Neural cell (in vitro differentiated cells): ENCODE results near the gene PVALEF. TPM values are rescaled to one million over a fixed set of nuclear protein-coding genes. Genes with fewer than 3 reads are reported as not detected.

Experiments
- H2AFZ ChIP-seq: fragments of 200-600, 300-800 bp; sonication (generic), shearing (Covaris generic); 2 replicates; pipeline ENCODE4 v1.6.0; 2014; ENCODE audit warnings: low read depth, mild to moderate bottlenecking, antibody characterized with exemption, low read length, moderate library complexity
- H3F3A ChIP-seq: fragments of 200-600 bp; shearing (Covaris generic); 2 replicates; pipeline ENCODE4 v1.6.1; 2016; ENCODE audit warnings: mild to moderate bottlenecking, moderate library complexity, mixed read lengths, antibody characterized with exemption, low read length; ENCODE audit not compliant: insufficient read depth, poor library complexity, severe bottlenecking
- H3K27ac ChIP-seq: fragments of 200-600, 300-800 bp; sonication (generic), shearing (Covaris generic); 2 replicates; pipeline ENCODE4 v1.5.1; 2014; ENCODE audit warnings: mild to moderate bottlenecking, low read length, moderate library complexity
- H3K27me3 ChIP-seq: fragments of 300-800, 200-600 bp; sonication (generic), shearing (Covaris generic); 2 replicates; pipeline ENCODE4 v1.6.0; 2014; ENCODE audit warnings: mild to moderate bottlenecking, low read depth, low read length, moderate library complexity; ENCODE audit not compliant: insufficient read depth
- H3K36me3 ChIP-seq: fragments of 300-800, 200-600 bp; sonication (generic), shearing (Covaris generic); 2 replicates; pipeline ENCODE4 v1.5.1; 2014; ENCODE audit warnings: mild to moderate bottlenecking, antibody characterized with exemption, low read length, moderate library complexity; ENCODE audit not compliant: insufficient read depth
- H3K4me2 ChIP-seq: fragments of 300-800, 200-600 bp; sonication (generic), shearing (Covaris generic); 2 replicates; pipeline ENCODE4 v1.6.0; 2014; ENCODE audit warnings: mild to moderate bottlenecking, low read length
- H3K4me3 ChIP-seq: fragments of 300-800, 200-600 bp; sonication (generic), shearing (Covaris generic); 2 replicates; pipeline ENCODE4 v1.5.1; 2014; ENCODE audit warnings: mild to moderate bottlenecking, low read length, moderate library complexity
- H3K79me2 ChIP-seq: fragments of 200-600 bp; shearing (Covaris generic); replicated peaks from 2 replicates; pipeline ENCODE4 v1.6.0; 2014; ENCODE audit warnings: mild to moderate bottlenecking, low read length, moderate library complexity; ENCODE audit not compliant: insufficient read depth
- H3K9ac ChIP-seq: fragments of 300-800, 200-600 bp; sonication (generic), shearing (Covaris generic); 2 replicates; pipeline ENCODE4 v1.6.1; 2016; ENCODE audit warnings: mild to moderate bottlenecking, low read length, mixed read lengths
- H3K9me2 ChIP-seq: fragments of 200-600 bp; shearing (Covaris generic); 2 replicates; pipeline ENCODE4 v1.6.1; 2016; ENCODE audit warnings: mild to moderate bottlenecking, low read length, mixed read lengths; ENCODE audit not compliant: insufficient read depth
- H3K9me3 ChIP-seq: fragments of 200-600, 300-800 bp; sonication (generic), shearing (Covaris generic); 2 replicates; pipeline ENCODE4 v1.6.1; 2016; ENCODE audit warnings: mild to moderate bottlenecking, mixed run types, low read length, moderate library complexity, mixed read lengths
- H4K20me1 ChIP-seq: fragments of 200-600 bp; shearing (Covaris generic); 2 replicates; pipeline ENCODE4 v1.6.1; 2016; ENCODE audit warnings: mild to moderate bottlenecking, mixed run types; ENCODE audit not compliant: insufficient read depth
- CTCF ChIP-seq: fragments of 450-650 bp; IDR thresholded peaks from 2 replicates; pipeline ENCODE4 v1.5.1; 2014; ENCODE audit warnings: antibody characterized with exemption, mild to moderate bottlenecking, moderate library complexity; ENCODE audit not compliant: poor library complexity, severe bottlenecking
- EP300 ChIP-seq: fragments of 450-650 bp; conservative IDR thresholded peaks from 2 replicates; pipeline ENCODE4 v1.6.1; 2014; ENCODE audit warnings: antibody characterized with exemption, mild to moderate bottlenecking, moderate library complexity; ENCODE audit not compliant: poor library complexity, severe bottlenecking
- EZH2 ChIP-seq: fragments of 200-600, 300-800 bp; shearing (Covaris generic), sonication (generic); IDR thresholded peaks from 2 replicates; pipeline ENCODE4 v1.6.1; 2014; ENCODE audit warnings: antibody characterized with exemption, low read length, borderline replicate concordance, mild to moderate bottlenecking; ENCODE audit not compliant: insufficient read depth, poor library complexity, severe bottlenecking
- MXI1 ChIP-seq: fragments of 450-650 bp; conservative IDR thresholded peaks from 2 replicates; pipeline ENCODE4 v1.6.1; 2014; ENCODE audit warnings: antibody characterized with exemption, mild to moderate bottlenecking; ENCODE audit not compliant: poor library complexity, severe bottlenecking
- POLR2AphosphoS5 ChIP-seq: IDR thresholded peaks from 2 replicates; pipeline ENCODE4 v1.6.1; 2012
- RAD21 ChIP-seq: fragments of 450-650 bp; conservative IDR thresholded peaks from 2 replicates; pipeline ENCODE4 v1.6.1; 2014; ENCODE audit warnings: antibody characterized with exemption, mild to moderate bottlenecking, moderate library complexity
- REST ChIP-seq: IDR thresholded peaks from 2 replicates; pipeline ENCODE4 v1.6.1; 2012; ENCODE audit warnings: borderline replicate concordance
- SMC3 ChIP-seq: fragments of 450-650 bp; conservative IDR thresholded peaks from 2 replicates; pipeline ENCODE4 v1.6.1; 2014; ENCODE audit warnings: antibody characterized with exemption, mild to moderate bottlenecking, moderate library complexity; ENCODE audit not compliant: poor library complexity
- TAF1 ChIP-seq: IDR thresholded peaks from 2 replicates; pipeline ENCODE4 v1.6.1; 2012; ENCODE audit warnings: low read depth
- polyA plus RNA-seq: library from polyadenylated mRNA; depleted of rRNA; stranded (reverse); fragments of >200 nt; gene quantifications from 2 replicates; pipeline ENCODE4 v1.2.3, GENCODE V29; 2014

PVALEF gene
- polyA plus RNA-seq, 1 donor from 2014 or later, result not detected

- TF ChIP-seq RAD21 (no peak), EP300 (no peak), CTCF (no peak), MXI1 (no peak), REST (no peak), TAF1 (no peak), EZH2 (no peak), SMC3 (no peak), POLR2AphosphoS5 (no peak)
- no peak overlapping the region for H3K4me3 ChIP-seq
- H3K36me3 ChIP-seq, result no peaks in the 10 kb centered on the region
- H3K27me3 ChIP-seq, result no peaks in the 10 kb centered on the region
- H3K9ac ChIP-seq, result no peak overlapping the region
- no peaks in the 10 kb centered on the region for H3K9me3 ChIP-seq
- H3K27ac ChIP-seq, result no peak overlapping the region
- no peak overlapping the region for H2AFZ ChIP-seq
- H3K4me2 ChIP-seq, result no peak overlapping the region
- H3F3A ChIP-seq, result no peaks in the 10 kb centered on the region
- H3K9me2 ChIP-seq, result no peaks in the 10 kb centered on the region
- H3K79me2 ChIP-seq, result no peaks in the 10 kb centered on the region
- no peaks in the 10 kb centered on the region for H4K20me1 ChIP-seq
These were observed 27.7 kb downstream of the PVALEF start for GRCh38 chr17:81193051-81193410.

GRCh38 chr17:81193470-81194224 is 28.3 kb downstream of the PVALEF start:
- no peak for TF ChIP-seq TAF1
- TF ChIP-seq RAD21, result no peak
- no peak for TF ChIP-seq REST
- TF ChIP-seq SMC3, result no peak
- TF ChIP-seq POLR2AphosphoS5, result no peak
- no peak for TF ChIP-seq EZH2
- no peak for TF ChIP-seq CTCF
- TF ChIP-seq EP300, result no peak
- no peak for TF ChIP-seq MXI1
- H2AFZ ChIP-seq, result no peak overlapping the region
- no peak overlapping the region for H3K27ac ChIP-seq
- no peak overlapping the region for H3K4me3 ChIP-seq
- no peaks in the 10 kb centered on the region for H3K36me3 ChIP-seq
- no peaks in the 10 kb centered on the region for H3K27me3 ChIP-seq
- no peaks in the 10 kb centered on the region for H3F3A ChIP-seq
- H3K4me2 ChIP-seq, result no peak overlapping the region
- H3K79me2 ChIP-seq, result no peaks in the 10 kb centered on the region
- no peaks in the 10 kb centered on the region for H3K9me3 ChIP-seq
- H4K20me1 ChIP-seq, result no peaks in the 10 kb centered on the region
- no peaks in the 10 kb centered on the region for H3K9me2 ChIP-seq
- H3K9ac ChIP-seq, result no peak overlapping the region
